ENCODE data around the gene PSTPIP1.

The PSTPIP1 gene

DNA sequence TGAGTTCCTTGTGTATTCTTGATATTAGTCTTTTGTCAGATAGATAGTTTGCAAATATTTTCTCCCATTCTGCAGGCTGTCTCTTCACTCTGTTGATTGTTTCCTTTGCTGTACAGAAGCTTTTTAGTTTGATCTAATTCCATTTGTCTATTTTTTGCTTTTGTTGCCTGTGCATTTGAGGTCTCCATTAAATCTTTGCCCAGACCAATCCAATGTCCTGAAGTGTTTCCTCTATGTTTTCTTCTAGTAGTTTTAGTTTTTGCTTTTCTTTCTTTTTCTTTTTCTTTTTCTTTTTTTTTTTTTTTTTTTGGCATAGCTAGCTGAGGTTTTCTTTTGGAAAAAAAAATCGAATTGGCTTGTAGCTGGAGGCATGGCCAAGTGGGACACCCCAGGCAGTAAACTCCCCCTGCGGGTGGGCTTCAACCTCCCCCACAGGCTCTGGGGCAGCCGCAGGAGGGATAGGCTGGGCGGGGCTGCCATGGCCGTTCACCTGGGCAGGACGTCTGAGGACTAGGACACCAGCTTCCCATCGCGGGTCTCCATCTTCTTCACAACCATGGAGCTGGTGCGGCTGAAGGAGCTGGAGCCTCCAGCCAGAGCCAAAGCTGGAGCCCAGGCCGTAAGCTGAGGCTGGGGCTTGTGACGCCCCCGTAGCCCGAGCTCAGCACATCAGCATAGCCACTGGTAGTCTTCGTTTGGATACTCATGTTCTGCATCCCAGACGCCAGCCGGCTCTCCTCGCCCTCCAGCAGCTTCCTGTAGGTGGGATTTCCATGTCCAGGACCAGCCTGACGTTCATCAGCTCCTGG, 16.2 kb upstream of the PSTPIP1 start:
- Histone ChIP-seq H3K36me3 (ENCODE audit: control insufficient read depth, insufficient read depth, low read length) (no peaks in the 10 kb centered on the region), H3K4me3 (ENCODE audit: insufficient read depth, low read depth, low read length, poor library complexity, severe bottlenecking) (no peak overlapping the region), H3K27me3 (replicated peaks; ENCODE audit: control insufficient read depth, insufficient read depth, low read length, poor library complexity, severe bottlenecking) (no peaks in the 10 kb centered on the region), H3K27ac (ENCODE audit: insufficient read depth, low read length, poor library complexity, severe bottlenecking) (no peak overlapping the region), H3K9me3 (ENCODE audit: control insufficient read depth, low read length) (no peaks in the 10 kb centered on the region), H3K4me1 (ENCODE audit: control insufficient read depth, insufficient read depth, low read length, poor library complexity, severe bottlenecking) (no peaks in the 10 kb centered on the region)
- no peak for DNase-seq

DNA sequence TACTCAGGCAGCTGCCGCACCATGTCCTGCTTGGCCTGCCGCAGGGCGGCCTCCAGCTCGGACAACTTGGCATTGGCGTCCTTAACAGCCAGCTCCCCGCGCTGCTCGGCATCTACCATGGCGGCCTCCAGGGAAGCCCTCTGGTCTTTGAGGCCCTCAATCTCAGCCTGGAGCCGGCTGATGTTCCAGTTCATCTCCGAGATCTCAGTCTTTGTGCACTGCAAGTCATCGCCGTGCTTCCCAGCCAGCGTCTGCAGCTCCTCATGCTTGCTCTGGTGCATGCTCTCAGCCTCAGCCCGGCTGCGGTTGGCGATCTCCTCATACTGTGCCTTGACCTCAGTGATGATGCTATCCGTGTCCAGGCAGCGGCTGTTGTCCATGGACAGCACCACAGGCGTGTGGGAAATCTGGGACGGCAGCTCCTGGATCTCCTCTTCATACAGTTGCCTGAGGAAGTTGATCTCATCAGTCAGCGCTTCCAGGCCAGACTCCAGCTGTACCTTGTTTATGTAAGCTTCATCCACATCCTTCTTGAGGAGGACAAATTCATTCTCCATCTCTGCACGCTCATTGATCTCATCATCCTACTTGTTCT, 15.5 kb upstream of the PSTPIP1 start:
- no peak for DNase-seq
- Histone ChIP-seq H3K27ac (ENCODE audit: insufficient read depth, low read length, poor library complexity, severe bottlenecking) (no peak overlapping the region), H3K4me1 (ENCODE audit: control insufficient read depth, insufficient read depth, low read length, poor library complexity, severe bottlenecking) (no peaks in the 10 kb centered on the region), H3K36me3 (ENCODE audit: control insufficient read depth, insufficient read depth, low read length) (no peaks in the 10 kb centered on the region), H3K27me3 (replicated peaks; ENCODE audit: control insufficient read depth, insufficient read depth, low read length, poor library complexity, severe bottlenecking) (no peaks in the 10 kb centered on the region), H3K4me3 (ENCODE audit: insufficient read depth, low read depth, low read length, poor library complexity, severe bottlenecking) (no peak overlapping the region), H3K9me3 (ENCODE audit: control insufficient read depth, low read length) (no peaks in the 10 kb centered on the region)

DNA sequence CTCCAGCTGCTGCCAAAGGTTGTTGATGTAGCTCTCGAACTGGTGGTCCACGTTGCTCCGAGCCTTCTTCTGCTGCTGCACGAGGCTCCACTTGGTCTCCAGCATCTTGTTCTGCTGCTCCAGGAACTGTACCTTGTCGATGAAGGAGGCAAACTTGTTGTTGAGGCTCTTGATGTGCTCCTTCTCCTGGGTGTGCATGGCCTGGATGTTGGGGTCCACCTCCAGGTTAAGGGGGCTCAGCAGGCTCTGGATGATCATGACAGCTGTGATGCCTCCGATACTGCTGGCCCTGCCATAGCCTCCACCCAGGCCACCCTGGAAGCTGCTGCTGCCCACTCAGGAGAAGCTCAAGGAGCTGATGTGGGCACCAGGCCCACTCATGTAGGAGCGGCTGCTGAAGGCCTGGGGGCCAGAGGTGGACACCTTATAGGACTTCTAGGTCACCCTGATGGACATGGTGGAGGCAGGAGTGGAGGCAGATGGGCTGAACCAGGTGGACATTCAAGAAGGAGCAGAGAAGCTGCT, 14.9 kb upstream of the PSTPIP1 start:
- Histone ChIP-seq H3K27me3 (replicated peaks; ENCODE audit: control insufficient read depth, insufficient read depth, low read length, poor library complexity, severe bottlenecking) (no peaks in the 10 kb centered on the region), H3K4me1 (ENCODE audit: control insufficient read depth, insufficient read depth, low read length, poor library complexity, severe bottlenecking) (no peaks in the 10 kb centered on the region), H3K9me3 (ENCODE audit: control insufficient read depth, low read length) (no peaks in the 10 kb centered on the region), H3K27ac (ENCODE audit: insufficient read depth, low read length, poor library complexity, severe bottlenecking) (no peak overlapping the region), H3K36me3 (ENCODE audit: control insufficient read depth, insufficient read depth, low read length) (no peaks in the 10 kb centered on the region), H3K4me3 (ENCODE audit: insufficient read depth, low read depth, low read length, poor library complexity, severe bottlenecking) (no peak overlapping the region)
- no peak for DNase-seq

DNA sequence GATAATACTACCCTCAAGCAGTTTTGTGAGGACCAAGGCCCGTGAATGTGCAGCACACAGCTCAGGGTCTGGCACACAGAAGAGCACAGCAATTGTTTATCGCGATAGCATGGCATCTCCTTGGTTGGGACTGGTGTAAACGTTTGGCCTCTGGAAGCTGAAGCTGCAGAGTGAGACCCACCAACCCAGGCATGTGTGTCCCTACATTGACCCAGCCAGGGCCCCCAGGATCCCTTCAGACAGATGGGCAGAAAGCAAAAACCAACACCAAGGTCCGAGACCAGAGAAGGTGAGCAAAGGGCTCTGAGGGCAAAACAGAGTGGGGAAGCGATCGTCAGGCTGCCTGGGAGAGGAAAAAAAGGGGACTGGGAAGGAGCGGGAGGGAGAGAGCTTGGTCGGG, 12.6 kb upstream of the PSTPIP1 start:
- DNase-seq: no peak
- Histone ChIP-seq H3K36me3 (ENCODE audit: control insufficient read depth, insufficient read depth, low read length) (no peaks in the 10 kb centered on the region), H3K27me3 (replicated peaks; ENCODE audit: control insufficient read depth, insufficient read depth, low read length, poor library complexity, severe bottlenecking) (no peaks in the 10 kb centered on the region), H3K9me3 (ENCODE audit: control insufficient read depth, low read length) (no peaks in the 10 kb centered on the region), H3K27ac (ENCODE audit: insufficient read depth, low read length, poor library complexity, severe bottlenecking) (no peak overlapping the region), H3K4me1 (ENCODE audit: control insufficient read depth, insufficient read depth, low read length, poor library complexity, severe bottlenecking) (peaks cover 3% of the 10 kb centered on the region), H3K4me3 (ENCODE audit: insufficient read depth, low read depth, low read length, poor library complexity, severe bottlenecking) (no peak overlapping the region)

DNA sequence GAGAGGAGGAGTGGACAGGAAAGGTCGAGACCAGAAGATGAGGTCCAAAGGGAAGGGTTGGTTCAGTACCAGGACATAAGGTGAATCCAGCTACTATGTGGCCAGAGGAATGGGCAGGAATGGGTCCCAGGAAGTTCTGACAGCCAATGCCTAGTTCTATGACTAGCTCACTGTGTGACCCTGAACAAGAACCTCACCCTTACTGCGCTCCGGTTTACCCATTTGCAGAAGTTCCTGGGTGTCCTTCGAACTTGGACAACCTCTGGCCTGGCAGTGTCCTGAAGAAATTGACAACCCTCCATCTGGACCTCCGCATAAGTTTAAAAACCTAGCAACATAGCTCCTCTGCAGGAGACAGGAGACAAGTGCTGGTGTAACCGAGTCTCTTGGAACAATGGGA, 12.2 kb upstream of the PSTPIP1 start:
- Histone ChIP-seq H3K4me3 (ENCODE audit: insufficient read depth, low read depth, low read length, poor library complexity, severe bottlenecking) (no peak overlapping the region), H3K36me3 (ENCODE audit: control insufficient read depth, insufficient read depth, low read length) (no peaks in the 10 kb centered on the region), H3K27ac (ENCODE audit: insufficient read depth, low read length, poor library complexity, severe bottlenecking) (no peak overlapping the region), H3K4me1 (ENCODE audit: control insufficient read depth, insufficient read depth, low read length, poor library complexity, severe bottlenecking) (peaks cover 5% of the 10 kb centered on the region), H3K9me3 (ENCODE audit: control insufficient read depth, low read length) (no peaks in the 10 kb centered on the region), H3K27me3 (replicated peaks; ENCODE audit: control insufficient read depth, insufficient read depth, low read length, poor library complexity, severe bottlenecking) (no peaks in the 10 kb centered on the region)
- DNase-seq: no peak

DNA sequence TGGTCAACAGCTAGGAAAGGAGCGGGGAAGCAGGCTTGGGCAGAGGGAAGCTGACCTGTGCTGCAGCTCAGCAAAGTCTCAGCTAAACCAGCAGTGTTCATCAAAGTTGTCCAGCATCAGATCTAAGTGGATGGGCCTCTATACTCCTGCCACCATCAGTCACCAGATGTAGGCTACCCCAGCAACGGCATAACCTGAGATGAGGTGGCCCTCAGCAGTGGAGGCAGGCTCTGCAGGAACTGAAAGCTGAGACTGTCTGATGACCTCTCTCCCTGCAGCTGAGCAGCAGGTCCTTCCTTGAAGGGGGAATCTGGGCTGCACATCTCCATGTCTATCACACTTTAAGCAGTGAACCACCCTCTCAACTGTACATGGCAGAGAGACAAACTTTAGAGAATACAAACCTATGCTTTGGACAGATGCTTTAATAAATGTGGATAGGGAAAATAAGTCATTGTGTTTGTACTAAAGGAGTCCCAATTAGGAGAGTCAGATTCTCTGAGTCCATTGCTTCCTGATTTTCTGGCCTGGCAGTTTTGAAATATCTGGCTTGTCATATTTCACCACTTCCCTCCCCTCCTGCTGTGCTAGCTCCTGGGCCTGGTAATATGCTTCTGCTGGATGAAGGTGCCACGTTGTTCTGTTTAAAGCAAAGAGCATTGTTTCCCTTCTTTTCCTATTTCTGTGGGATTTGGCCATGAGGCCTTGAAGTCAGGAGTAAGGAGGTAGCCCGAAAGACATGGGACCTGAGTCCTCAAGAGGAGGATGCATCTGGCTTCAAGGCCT, 11.1 kb upstream of the PSTPIP1 start:
- Histone ChIP-seq H3K36me3 (ENCODE audit: control insufficient read depth, insufficient read depth, low read length) (no peaks in the 10 kb centered on the region), H3K4me1 (ENCODE audit: control insufficient read depth, insufficient read depth, low read length, poor library complexity, severe bottlenecking) (peaks cover 15% of the 10 kb centered on the region), H3K4me3 (ENCODE audit: insufficient read depth, low read depth, low read length, poor library complexity, severe bottlenecking) (no peak overlapping the region), H3K27me3 (replicated peaks; ENCODE audit: control insufficient read depth, insufficient read depth, low read length, poor library complexity, severe bottlenecking) (no peaks in the 10 kb centered on the region), H3K9me3 (ENCODE audit: control insufficient read depth, low read length) (no peaks in the 10 kb centered on the region), H3K27ac (ENCODE audit: insufficient read depth, low read length, poor library complexity, severe bottlenecking) (no peak overlapping the region)
- DNase-seq: no peak

DNA sequence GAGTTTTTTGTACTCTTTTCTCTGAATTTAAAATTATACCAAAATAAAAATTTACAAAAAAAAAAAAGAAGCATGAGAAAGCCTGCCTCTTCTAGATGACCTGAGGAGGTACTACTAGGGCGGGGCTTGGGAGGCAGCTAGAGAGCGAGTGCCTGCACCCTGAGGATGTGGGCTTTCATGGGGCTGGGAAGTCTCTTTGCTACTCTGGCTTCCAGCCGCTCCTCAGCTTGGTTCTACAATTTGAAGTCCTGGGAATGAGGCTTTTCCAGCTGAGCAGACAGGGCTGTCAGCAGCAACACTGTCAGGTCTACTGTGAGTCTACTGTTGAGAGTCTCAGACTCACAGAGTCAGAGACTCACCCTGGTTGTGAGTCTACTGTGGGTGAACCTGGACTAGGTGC, 8.2 kb upstream of the PSTPIP1 start:
- DNase-seq: no peak
- no peak overlapping the region for H3K27ac ChIP-seq (ENCODE audit: insufficient read depth, low read length, poor library complexity, severe bottlenecking)
- peaks cover 18% of the 10 kb centered on the region for H3K4me1 ChIP-seq (ENCODE audit: control insufficient read depth, insufficient read depth, low read length, poor library complexity, severe bottlenecking)

DNA sequence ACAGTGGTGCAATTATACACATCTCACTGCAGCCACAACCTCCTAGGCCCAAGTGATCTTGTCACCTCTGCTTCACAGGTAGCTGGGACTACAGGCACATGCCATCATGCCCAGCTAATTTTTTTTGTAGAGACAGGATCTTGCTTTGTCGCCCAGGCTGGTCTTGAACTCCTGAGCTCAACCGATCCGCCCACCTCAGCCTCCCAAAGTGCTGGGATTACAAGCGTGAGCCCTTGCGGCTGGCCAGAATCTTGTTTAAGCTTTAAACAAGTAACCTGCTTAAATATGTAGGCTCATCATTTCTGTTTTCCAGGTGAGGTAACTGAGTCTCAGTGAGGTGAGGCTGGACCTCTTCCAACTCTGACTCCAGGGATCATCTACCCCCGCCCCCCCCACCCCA, 7.7 kb upstream of the PSTPIP1 start:
- Histone ChIP-seq H3K36me3 (ENCODE audit: control insufficient read depth, insufficient read depth, low read length) (no peaks in the 10 kb centered on the region), H3K27ac (ENCODE audit: insufficient read depth, low read length, poor library complexity, severe bottlenecking) (no peak overlapping the region), H3K9me3 (ENCODE audit: control insufficient read depth, low read length) (no peaks in the 10 kb centered on the region), H3K27me3 (replicated peaks; ENCODE audit: control insufficient read depth, insufficient read depth, low read length, poor library complexity, severe bottlenecking) (no peaks in the 10 kb centered on the region), H3K4me3 (ENCODE audit: insufficient read depth, low read depth, low read length, poor library complexity, severe bottlenecking) (no peak overlapping the region), H3K4me1 (ENCODE audit: control insufficient read depth, insufficient read depth, low read length, poor library complexity, severe bottlenecking) (peaks cover 18% of the 10 kb centered on the region)
- no peak for DNase-seq

More for the DNA sequence above, 8.2 kb upstream of the PSTPIP1 start:
- no peaks in the 10 kb centered on the region for H3K27me3 ChIP-seq (replicated peaks; ENCODE audit: control insufficient read depth, insufficient read depth, low read length, poor library complexity, severe bottlenecking)
- H3K36me3 ChIP-seq (ENCODE audit: control insufficient read depth, insufficient read depth, low read length): no peaks in the 10 kb centered on the region
- H3K9me3 ChIP-seq (ENCODE audit: control insufficient read depth, low read length): no peaks in the 10 kb centered on the region
- no peak overlapping the region for H3K4me3 ChIP-seq (ENCODE audit: insufficient read depth, low read depth, low read length, poor library complexity, severe bottlenecking)

DNA sequence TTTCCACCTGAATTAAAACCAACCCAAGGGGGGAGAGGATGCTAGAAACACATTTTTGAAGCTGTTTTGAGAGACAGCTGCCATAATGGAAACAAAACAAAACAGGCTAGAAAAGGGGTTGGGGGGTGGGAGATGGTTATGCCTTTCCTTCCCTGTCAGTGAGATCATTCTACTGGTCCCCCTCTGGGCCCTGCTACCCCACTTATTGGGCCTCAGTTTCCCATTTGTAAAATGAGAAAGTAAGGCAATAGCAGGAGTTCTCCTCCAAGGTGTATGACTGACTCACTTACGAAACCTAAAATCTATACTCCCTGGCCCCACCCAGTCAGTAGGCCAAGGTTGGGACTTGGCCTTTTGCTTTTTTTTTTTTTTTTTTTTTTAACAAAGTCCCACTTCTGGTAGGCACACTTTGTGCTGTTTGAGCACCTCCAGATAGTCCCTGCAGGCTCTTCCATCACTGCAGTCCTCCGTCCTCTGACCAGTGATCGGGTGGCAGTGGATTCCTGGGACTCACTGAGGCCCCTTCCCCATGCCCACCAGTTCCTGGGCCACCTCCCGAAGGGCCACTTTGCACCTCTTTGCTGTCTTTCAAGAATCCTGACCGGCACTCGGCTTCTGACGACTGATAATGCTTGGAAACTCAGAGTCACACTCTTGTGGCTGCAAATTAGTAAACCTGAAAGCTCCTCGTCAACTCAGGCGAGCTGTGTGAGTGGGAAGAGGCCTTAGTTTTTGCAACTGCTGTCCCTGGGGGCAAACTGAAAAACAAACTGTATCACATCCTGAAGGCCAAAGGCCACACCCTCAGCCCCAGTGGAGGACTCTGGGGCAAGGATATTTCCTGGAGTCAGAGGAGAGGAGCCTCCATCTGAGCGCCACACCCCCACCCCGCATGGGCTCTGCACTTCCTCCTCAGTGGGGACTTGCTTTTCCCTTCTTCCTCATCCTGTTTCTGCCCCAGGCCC, 6.7 kb upstream of the PSTPIP1 start:
- no peak overlapping the region for H3K27ac ChIP-seq (ENCODE audit: insufficient read depth, low read length, poor library complexity, severe bottlenecking)
- DNase-seq: no peak
- peaks cover 19% of the 10 kb centered on the region for H3K4me1 ChIP-seq (ENCODE audit: control insufficient read depth, insufficient read depth, low read length, poor library complexity, severe bottlenecking)
- H3K36me3 ChIP-seq (ENCODE audit: control insufficient read depth, insufficient read depth, low read length): no peaks in the 10 kb centered on the region
- no peak overlapping the region for H3K4me3 ChIP-seq (ENCODE audit: insufficient read depth, low read depth, low read length, poor library complexity, severe bottlenecking)
- no peaks in the 10 kb centered on the region for H3K27me3 ChIP-seq (replicated peaks; ENCODE audit: control insufficient read depth, insufficient read depth, low read length, poor library complexity, severe bottlenecking)
- no peaks in the 10 kb centered on the region for H3K9me3 ChIP-seq (ENCODE audit: control insufficient read depth, low read length)
